ENCODE data around the gene GFOD2.

Gene GFOD2

GRCh38 chr16:67637625-67638024 lies 81.5 kb downstream of the GFOD2 start:
- DNase-seq = no peak
- no peak for ATAC-seq

GRCh38 chr16:67636713-67637112 lies 82.4 kb downstream of the GFOD2 start:
- no peak for DNase-seq
- no peak for ATAC-seq

GRCh38 chr16:67632415-67633172 lies 86.5 kb downstream of the GFOD2 start:
- no peak for ATAC-seq
- no peak for DNase-seq

- no peak for DNase-seq
- ATAC-seq = no peak
Measured at GRCh38 chr16:67628216-67628615, 90.9 kb downstream of the GFOD2 start.
